Loucy (cell line): Measurements from ENCODE around the gene AGXT.

ENCODE experiments used
- H2AFZ ChIP-seq: fragments of 200-600 bp; sonication (generic); 2 replicates; pipeline ENCODE4 v1.6.0; 2016; ENCODE audit warnings: antibody characterized with exemption, mild to moderate bottlenecking, low read length, moderate library complexity
- H3F3A ChIP-seq: fragments of 200-600 bp; 2 replicates; pipeline ENCODE4 v1.6.0; 2016; ENCODE audit warnings: antibody characterized with exemption, low read depth, mild to moderate bottlenecking
- H3K27me3 ChIP-seq: fragments of 200-600 bp; sonication (generic); 2 replicates; pipeline ENCODE4 v1.6.1; 2014; ENCODE audit warnings: low read length, mild to moderate bottlenecking; ENCODE audit not compliant: insufficient read depth, poor library complexity, severe bottlenecking
- H3K36me3 ChIP-seq: fragments of 200-600 bp; sonication (generic); 2 replicates; pipeline ENCODE4 v1.6.1; 2016; ENCODE audit warnings: low read length; ENCODE audit not compliant: insufficient read depth
- H3K4me1 ChIP-seq: fragments of 200-600 bp; sonication (generic); 2 replicates; pipeline ENCODE4 v1.5.1; 2014; ENCODE audit warnings: low read length, mild to moderate bottlenecking; ENCODE audit not compliant: insufficient read depth, poor library complexity, severe bottlenecking
- H3K4me2 ChIP-seq: fragments of 200-600 bp; sonication (generic); 2 replicates; pipeline ENCODE4 v1.6.0; 2014; ENCODE audit warnings: antibody characterized with exemption, low read length, low read depth, mild to moderate bottlenecking; ENCODE audit not compliant: poor library complexity, severe bottlenecking
- H3K4me3 ChIP-seq: fragments of 200-600 bp; sonication (generic); 2 replicates; pipeline ENCODE4 v1.5.1; 2014; ENCODE audit warnings: low read length, mild to moderate bottlenecking, mixed read lengths; ENCODE audit not compliant: poor library complexity, severe bottlenecking
- H3K79me2 ChIP-seq: fragments of 200-600 bp; sonication (generic); 2 replicates; pipeline ENCODE4 v1.6.1; 2014; ENCODE audit warnings: low read length; ENCODE audit not compliant: insufficient read depth
- H3K9ac ChIP-seq: fragments of 200-600 bp; sonication (generic); 2 replicates; pipeline ENCODE4 v1.6.0; 2014; ENCODE audit warnings: mild to moderate bottlenecking, low read depth, low read length, moderate library complexity; ENCODE audit not compliant: poor library complexity, severe bottlenecking
- H3K9me2 ChIP-seq: fragments of 200-600 bp; sonication (generic); replicated peaks from 2 replicates; pipeline ENCODE4 v1.6.1; 2016; ENCODE audit warnings: low read depth, low read length, mixed read lengths
- H3K9me3 ChIP-seq: fragments of 200-600 bp; sonication (generic); 2 replicates; pipeline ENCODE4 v1.6.1; 2014; ENCODE audit warnings: mild to moderate bottlenecking, antibody characterized with exemption, low read length, low read depth; ENCODE audit not compliant: insufficient read depth
- H4K20me1 ChIP-seq: fragments of 200-600 bp; sonication (generic); 2 replicates; pipeline ENCODE4 v1.6.0; 2014; ENCODE audit warnings: antibody characterized with exemption, low read length, mild to moderate bottlenecking; ENCODE audit not compliant: insufficient read depth, poor library complexity, severe bottlenecking
- CTCF ChIP-seq: fragments of 200-600 bp; sonication (generic); conservative IDR thresholded peaks from 2 replicates; pipeline ENCODE4 v1.5.1; 2014; ENCODE audit warnings: mild to moderate bottlenecking, antibody characterized with exemption, low read length
- EZH2phosphoT487 ChIP-seq: fragments of 200-600 bp; IDR thresholded peaks from 2 replicates; pipeline ENCODE4 v1.6.1; 2018; ENCODE audit warnings: antibody characterized with exemption, mild to moderate bottlenecking, moderate library complexity, borderline replicate concordance

AGXT gene

GRCh38 chr2:240868286-240869108, at the start of gene AGXT:
TSS of gene AGXT (plus strand) at chr2:240868824. CDS start at chr2:240868866, 42 bp downstream.
- H3K36me3 ChIP-seq, result no peaks in the 10 kb centered on the region
- H4K20me1 ChIP-seq, result no peaks in the 10 kb centered on the region
- no peak within 1 kb of the TSS for H3K4me3 ChIP-seq
- no peaks in the 10 kb centered on the region for H3K27me3 ChIP-seq
- no peaks in the 10 kb centered on the region for H3K4me1 ChIP-seq
- no peak within 1 kb of the TSS for H3K4me2 ChIP-seq
- no peaks in the 10 kb centered on the region for H3K79me2 ChIP-seq
- no peaks in the 10 kb centered on the region for H3F3A ChIP-seq
- no peaks in the 10 kb centered on the region; the same call in 1 of the 2 replicates for H3K9me3 ChIP-seq
- H3K9me2 ChIP-seq, result no peaks in the 10 kb centered on the region
- no peak within 1 kb of the TSS for H2AFZ ChIP-seq
- TF ChIP-seq EZH2phosphoT487 (no peak), CTCF (no peak)
- H3K9ac ChIP-seq, result no peak within 1 kb of the TSS

- no peaks in the 10 kb centered on the region for H4K20me1 ChIP-seq
- peaks cover 10% of the 10 kb centered on the region; the same call in 1 of the 2 replicates for H3K9me3 ChIP-seq
- H3K9ac ChIP-seq, result no peak overlapping the region
- H3F3A ChIP-seq, result no peaks in the 10 kb centered on the region
- TF ChIP-seq EZH2phosphoT487, result no peak
- TF ChIP-seq CTCF, result no peak
- H3K36me3 ChIP-seq, result no peaks in the 10 kb centered on the region
- no peak overlapping the region for H3K4me3 ChIP-seq
- no peaks in the 10 kb centered on the region for H3K4me1 ChIP-seq
- H3K4me2 ChIP-seq, result no peak overlapping the region
- no peaks in the 10 kb centered on the region for H3K27me3 ChIP-seq
- H2AFZ ChIP-seq, result no peak overlapping the region
- H3K9me2 ChIP-seq, result no peaks in the 10 kb centered on the region
- no peaks in the 10 kb centered on the region for H3K79me2 ChIP-seq
Observed at GRCh38 chr2:240819126-240819857, 49.3 kb upstream of the AGXT start.

GRCh38 chr2:240819858-240820606, 48.6 kb upstream of the AGXT start, which contains the start of gene KIF1A:
TSS of gene KIF1A (minus strand) at chr2:240820219. CDS start at chr2:240797752, 22,467 bp downstream.
- Histone ChIP-seq H3K36me3 (no peaks in the 10 kb centered on the region), H2AFZ (no peak within 1 kb of the TSS), H3K9ac (no peak within 1 kb of the TSS), H3K79me2 (no peaks in the 10 kb centered on the region), H3K9me3 (peaks cover 9% of the 10 kb centered on the region; the same call in 1 of the 2 replicates), H4K20me1 (no peaks in the 10 kb centered on the region), H3F3A (no peaks in the 10 kb centered on the region), H3K4me1 (no peaks in the 10 kb centered on the region), H3K4me3 (no peak within 1 kb of the TSS), H3K9me2 (no peaks in the 10 kb centered on the region), H3K4me2 (no peak within 1 kb of the TSS), H3K27me3 (no peaks in the 10 kb centered on the region)
- TF ChIP-seq EZH2phosphoT487 (no peak), CTCF (no peak)
